ENCODE data around the gene FCN3.
A peak's percentile ranks its signal among the peaks of the same experiment; 100 is the strongest.

FCN3 gene

GRCh38 chr1:27361553-27361952 lies 13.1 kb downstream of the FCN3 start:
- H3K9ac ChIP-seq (ENCODE audit: low read length), result no peak overlapping the region
- H3K27me3 ChIP-seq (ENCODE audit: control insufficient read depth in 1 of 2, insufficient read depth in 2 of 2, low read length in 2 of 2), result no peaks in the 10 kb centered on the region
- peaks cover 18% of the 10 kb centered on the region for H3K4me1 ChIP-seq (ENCODE audit: insufficient read depth, low read length)
- no peak overlapping the region for H3K4me3 ChIP-seq (ENCODE audit: low read depth in 1 of 2, low read length in 2 of 2)
- H3K9me3 ChIP-seq (ENCODE audit: low read length), result no peaks in the 10 kb centered on the region
- peaks cover 48% of the 10 kb centered on the region for H3K36me3 ChIP-seq (ENCODE audit: insufficient read depth, low read length)
- H3K27ac ChIP-seq (ENCODE audit: low read depth, low read length), result no peak overlapping the region

DNA sequence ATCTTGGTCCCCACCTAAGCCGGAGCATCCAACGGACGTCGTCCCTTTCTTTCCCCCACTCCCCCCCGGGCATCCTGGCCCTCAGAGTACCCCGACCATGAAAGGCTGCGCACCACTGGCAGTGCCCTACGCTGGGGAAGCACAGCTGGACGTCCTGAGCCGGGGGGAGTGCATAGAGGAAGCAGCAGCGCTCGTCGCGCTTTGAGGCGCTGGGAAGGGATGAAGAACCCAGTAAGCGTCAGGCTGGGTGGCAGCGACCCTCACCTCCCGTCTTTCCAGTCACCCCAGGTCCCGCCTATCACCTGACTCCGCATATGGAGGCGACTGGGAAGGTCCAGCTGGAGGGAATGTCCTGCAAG lies 13.6 kb downstream of the FCN3 start:
- peaks cover 53% of the 10 kb centered on the region for H3K36me3 ChIP-seq (ENCODE audit: insufficient read depth, low read length)
- H3K4me3 ChIP-seq (ENCODE audit: low read depth in 1 of 2, low read length in 2 of 2), result no peak overlapping the region
- H3K4me1 ChIP-seq (ENCODE audit: insufficient read depth, low read length), result peaks cover 18% of the 10 kb centered on the region
- no peak overlapping the region for H3K9ac ChIP-seq (ENCODE audit: low read length)
- H3K27me3 ChIP-seq (ENCODE audit: control insufficient read depth in 1 of 2, insufficient read depth in 2 of 2, low read length in 2 of 2), result no peaks in the 10 kb centered on the region
- no peaks in the 10 kb centered on the region for H3K9me3 ChIP-seq (ENCODE audit: low read length)
- no peak overlapping the region for H3K27ac ChIP-seq (ENCODE audit: low read depth, low read length)

DNA sequence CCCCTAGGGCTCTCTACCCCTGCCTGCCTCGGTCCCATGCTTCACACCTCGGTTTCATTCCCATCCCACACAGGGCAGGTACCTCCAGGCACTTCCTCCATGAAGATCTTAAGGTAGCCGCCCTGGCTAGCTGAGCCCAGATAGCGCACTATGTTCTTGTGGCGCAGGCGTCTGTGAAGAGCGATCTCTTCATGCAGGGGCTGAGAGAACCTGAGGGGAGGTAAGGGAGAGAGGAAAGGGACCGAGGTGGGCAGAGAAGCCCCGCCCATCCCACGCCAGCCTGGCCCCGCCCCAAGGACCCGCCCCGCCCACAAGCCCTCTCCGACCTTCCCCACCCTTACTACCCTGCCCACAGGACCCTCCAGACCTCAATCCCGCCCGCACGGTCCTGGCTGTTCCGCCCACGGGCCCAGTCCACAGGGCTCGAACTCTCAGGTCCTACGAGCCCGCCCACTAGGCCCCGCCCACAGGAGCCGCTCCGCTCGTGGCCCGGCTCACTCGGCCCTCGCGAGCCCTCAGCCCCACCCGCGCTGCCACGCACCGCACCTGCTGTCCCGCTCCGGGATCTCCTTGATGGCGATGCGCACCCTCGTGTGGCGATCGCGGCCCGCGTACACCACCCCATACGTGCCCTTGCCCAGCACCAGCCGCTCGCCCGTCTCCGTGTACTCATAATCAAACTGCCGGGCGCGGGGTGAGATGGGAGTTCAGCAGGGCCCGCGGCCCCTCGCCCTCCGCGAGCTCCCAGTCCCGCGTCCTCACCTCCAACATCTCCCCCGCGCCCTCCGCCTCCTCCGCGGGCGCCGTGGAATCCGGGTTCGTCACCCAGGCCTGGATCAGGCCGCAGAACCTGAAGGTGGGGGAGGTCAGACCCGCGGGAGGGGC lies 14.2 kb downstream of the FCN3 start:
- Histone ChIP-seq H3K36me3 (ENCODE audit: insufficient read depth, low read length) (peaks cover 59% of the 10 kb centered on the region), H3K9ac (ENCODE audit: low read length) (no peak overlapping the region), H3K27ac (ENCODE audit: low read depth, low read length) (no peak overlapping the region), H3K4me1 (ENCODE audit: insufficient read depth, low read length) (peaks cover 18% of the 10 kb centered on the region), H3K9me3 (ENCODE audit: low read length) (no peaks in the 10 kb centered on the region), H3K4me3 (ENCODE audit: low read depth in 1 of 2, low read length in 2 of 2) (peak overlapping the region; percentile 11 to 23), H3K27me3 (ENCODE audit: control insufficient read depth in 1 of 2, insufficient read depth in 2 of 2, low read length in 2 of 2) (no peaks in the 10 kb centered on the region)

DNA sequence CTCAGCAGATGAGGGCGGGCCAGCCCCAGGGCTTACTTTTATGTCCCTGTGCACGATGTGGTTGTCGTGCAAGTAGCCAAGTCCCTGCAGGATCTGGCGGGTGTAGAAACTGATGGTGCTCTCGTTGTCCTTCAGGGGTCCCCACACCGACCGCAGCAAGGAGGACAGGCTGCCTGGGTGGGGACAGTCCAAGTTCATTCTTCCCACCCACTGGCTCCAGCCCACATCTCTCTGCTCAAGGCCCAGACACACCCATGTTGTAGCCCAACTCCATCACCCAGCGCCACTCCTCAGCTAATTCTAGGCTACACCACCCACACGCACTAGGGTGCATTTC lies 14.8 kb downstream of the FCN3 start:
- H3K27ac ChIP-seq (ENCODE audit: low read depth, low read length), result no peak overlapping the region
- H3K36me3 ChIP-seq (ENCODE audit: insufficient read depth, low read length), result peaks cover 61% of the 10 kb centered on the region
- H3K4me1 ChIP-seq (ENCODE audit: insufficient read depth, low read length), result peaks cover 12% of the 10 kb centered on the region
- no peak overlapping the region for H3K9ac ChIP-seq (ENCODE audit: low read length)
- H3K9me3 ChIP-seq (ENCODE audit: low read length), result no peaks in the 10 kb centered on the region
- H3K4me3 ChIP-seq (ENCODE audit: low read depth in 1 of 2, low read length in 2 of 2), result peak overlapping the region in 1 of 2 donors; percentile 23
- no peaks in the 10 kb centered on the region for H3K27me3 ChIP-seq (ENCODE audit: control insufficient read depth in 1 of 2, insufficient read depth in 2 of 2, low read length in 2 of 2)

DNA sequence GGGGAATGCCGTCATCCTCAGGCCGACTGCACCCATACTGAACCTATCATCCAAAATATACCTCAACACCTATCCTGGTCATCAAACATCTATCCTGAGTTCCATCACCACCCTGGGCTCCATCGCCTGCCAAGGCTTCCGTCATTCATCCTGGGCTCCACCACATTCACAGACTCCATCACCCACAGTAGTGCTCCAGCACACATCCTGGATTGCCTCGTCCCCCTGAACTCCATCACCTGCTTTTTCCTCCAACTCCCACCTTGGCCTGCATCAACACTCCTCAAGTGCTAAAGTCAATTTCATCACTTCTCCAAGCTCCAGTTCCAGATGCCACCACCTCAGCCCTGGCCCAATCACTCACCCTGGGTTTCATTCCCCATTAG lies 15.7 kb downstream of the FCN3 start:
- H3K9me3 ChIP-seq (ENCODE audit: low read length), result no peaks in the 10 kb centered on the region
- H3K36me3 ChIP-seq (ENCODE audit: insufficient read depth, low read length), result peaks cover 61% of the 10 kb centered on the region
- no peaks in the 10 kb centered on the region for H3K27me3 ChIP-seq (ENCODE audit: control insufficient read depth in 1 of 2, insufficient read depth in 2 of 2, low read length in 2 of 2)
- no peak overlapping the region for H3K27ac ChIP-seq (ENCODE audit: low read depth, low read length)
- peaks cover 5% of the 10 kb centered on the region for H3K4me1 ChIP-seq (ENCODE audit: insufficient read depth, low read length)
- no peak overlapping the region for H3K9ac ChIP-seq (ENCODE audit: low read length)
- no peak overlapping the region for H3K4me3 ChIP-seq (ENCODE audit: low read depth in 1 of 2, low read length in 2 of 2)

GRCh38 chr1:27358038-27358927 lies 16.3 kb downstream of the FCN3 start:
- no peak overlapping the region for H3K9ac ChIP-seq (ENCODE audit: low read length)
- no peaks in the 10 kb centered on the region for H3K9me3 ChIP-seq (ENCODE audit: low read length)
- no peak overlapping the region for H3K4me3 ChIP-seq (ENCODE audit: low read depth in 1 of 2, low read length in 2 of 2)
- H3K27me3 ChIP-seq (ENCODE audit: control insufficient read depth in 1 of 2, insufficient read depth in 2 of 2, low read length in 2 of 2), result no peaks in the 10 kb centered on the region
- peaks cover 5% of the 10 kb centered on the region for H3K4me1 ChIP-seq (ENCODE audit: insufficient read depth, low read length)
- H3K36me3 ChIP-seq (ENCODE audit: insufficient read depth, low read length), result peaks cover 56% of the 10 kb centered on the region
- H3K27ac ChIP-seq (ENCODE audit: low read depth, low read length), result no peak overlapping the region

GRCh38 chr1:27357281-27358037 lies 17.2 kb downstream of the FCN3 start:
- Histone ChIP-seq H3K36me3 (ENCODE audit: insufficient read depth, low read length) (peaks cover 48% of the 10 kb centered on the region), H3K9ac (ENCODE audit: low read length) (no peak overlapping the region), H3K27ac (ENCODE audit: low read depth, low read length) (peak overlapping the region; percentile 27), H3K4me3 (ENCODE audit: low read depth in 1 of 2, low read length in 2 of 2) (peak overlapping the region in 1 of 2 donors; percentile 43), H3K9me3 (ENCODE audit: low read length) (no peaks in the 10 kb centered on the region), H3K27me3 (ENCODE audit: control insufficient read depth in 1 of 2, insufficient read depth in 2 of 2, low read length in 2 of 2) (no peaks in the 10 kb centered on the region), H3K4me1 (ENCODE audit: insufficient read depth, low read length) (peaks cover 5% of the 10 kb centered on the region)

GRCh38 chr1:27356619-27357280 lies 17.9 kb downstream of the FCN3 start:
- H3K9ac ChIP-seq (ENCODE audit: low read length), result no peak overlapping the region
- H3K27ac ChIP-seq (ENCODE audit: low read depth, low read length), result no peak overlapping the region
- no peaks in the 10 kb centered on the region for H3K9me3 ChIP-seq (ENCODE audit: low read length)

GRCh38 chr1:27356277-27356618 lies 18.4 kb downstream of the FCN3 start:
- Histone ChIP-seq H3K4me3 (ENCODE audit: low read depth in 1 of 2, low read length in 2 of 2) (no peak overlapping the region), H3K9me3 (ENCODE audit: low read length) (no peaks in the 10 kb centered on the region), H3K4me1 (ENCODE audit: insufficient read depth, low read length) (peaks cover 5% of the 10 kb centered on the region), H3K27ac (ENCODE audit: low read depth, low read length) (no peak overlapping the region), H3K9ac (ENCODE audit: low read length) (no peak overlapping the region), H3K27me3 (ENCODE audit: control insufficient read depth in 1 of 2, insufficient read depth in 2 of 2, low read length in 2 of 2) (peaks cover 0 to 2% of the 10 kb centered on the region in 2 donors), H3K36me3 (ENCODE audit: insufficient read depth, low read length) (peaks cover 36% of the 10 kb centered on the region)

More at GRCh38 chr1:27356619-27357280, 17.9 kb downstream of the FCN3 start:
- H3K36me3 ChIP-seq (ENCODE audit: insufficient read depth, low read length), result peaks cover 41% of the 10 kb centered on the region
- peaks cover 5% of the 10 kb centered on the region for H3K4me1 ChIP-seq (ENCODE audit: insufficient read depth, low read length)
- no peaks in the 10 kb centered on the region for H3K27me3 ChIP-seq (ENCODE audit: control insufficient read depth in 1 of 2, insufficient read depth in 2 of 2, low read length in 2 of 2)
- H3K4me3 ChIP-seq (ENCODE audit: low read depth in 1 of 2, low read length in 2 of 2), result peak overlapping the region in 1 of 2 donors; percentile 43

DNA sequence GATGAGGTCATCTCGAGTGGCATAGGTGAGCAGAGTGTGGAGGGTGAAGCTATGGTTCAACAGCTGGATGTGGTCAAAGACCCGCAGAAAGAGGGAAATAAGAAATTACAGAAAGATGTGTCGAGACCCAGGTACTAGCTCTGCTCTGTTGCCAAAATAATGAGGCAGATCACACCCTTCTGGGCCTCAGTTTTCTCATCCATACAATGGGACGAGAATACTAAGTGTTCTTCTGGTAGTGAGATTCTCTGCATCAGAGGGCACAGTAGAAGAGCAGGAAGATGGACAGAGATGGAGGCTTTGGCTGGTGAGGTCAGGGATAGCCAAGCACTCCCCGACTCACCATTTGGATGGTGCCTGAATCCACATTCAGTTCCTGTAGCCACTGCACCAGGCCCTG lies 18.9 kb downstream of the FCN3 start:
- Histone ChIP-seq H3K27me3 (ENCODE audit: control insufficient read depth in 1 of 2, insufficient read depth in 2 of 2, low read length in 2 of 2) (peaks cover 0 to 8% of the 10 kb centered on the region in 2 donors), H3K4me3 (ENCODE audit: low read depth in 1 of 2, low read length in 2 of 2) (no peak overlapping the region), H3K4me1 (ENCODE audit: insufficient read depth, low read length) (peaks cover 5% of the 10 kb centered on the region), H3K9ac (ENCODE audit: low read length) (no peak overlapping the region), H3K36me3 (ENCODE audit: insufficient read depth, low read length) (peaks cover 31% of the 10 kb centered on the region), H3K27ac (ENCODE audit: low read depth, low read length) (no peak overlapping the region), H3K9me3 (ENCODE audit: low read length) (no peaks in the 10 kb centered on the region)

GRCh38 chr1:27353629-27354028 lies 21.0 kb downstream of the FCN3 start:
- peaks cover 15% of the 10 kb centered on the region for H3K4me1 ChIP-seq (ENCODE audit: insufficient read depth, low read length)
- no peak overlapping the region for H3K9ac ChIP-seq (ENCODE audit: low read length)
- no peaks in the 10 kb centered on the region for H3K9me3 ChIP-seq (ENCODE audit: low read length)
- H3K27ac ChIP-seq (ENCODE audit: low read depth, low read length), result no peak overlapping the region
- H3K27me3 ChIP-seq (ENCODE audit: control insufficient read depth in 1 of 2, insufficient read depth in 2 of 2, low read length in 2 of 2), result peaks cover 4 to 28% of the 10 kb centered on the region in 2 donors
- H3K4me3 ChIP-seq (ENCODE audit: low read depth in 1 of 2, low read length in 2 of 2), result no peak overlapping the region
- peaks cover 16% of the 10 kb centered on the region for H3K36me3 ChIP-seq (ENCODE audit: insufficient read depth, low read length)

Data from muscle layer of colon (tissue), 2 donors.